Stimulated activated CD8-positive, alpha-beta memory T cell treated with anti-CD3 and anti-CD28 coated beads, Interleukin-12 subunit alpha, Interleukin-12 subunit beta, amount 100 ng/mL, for 24 hours (primary cell): ENCODE data around the gene ADAMTS12.

Experiments used
- DNase-seq: peaks from one replicate; pipeline ENCODE4 v3.0.0-alpha.2; 2020; ENCODE audit errors: extremely low read depth

The ADAMTS12 gene

GRCh38 chr5:33761139-33761538 lies 130.7 kb downstream of the ADAMTS12 start:
- no peak for DNase-seq

GRCh38 chr5:33758737-33759136 lies 133.1 kb downstream of the ADAMTS12 start:
- no peak for DNase-seq

GRCh38 chr5:33756491-33756890 lies 135.3 kb downstream of the ADAMTS12 start:
- no peak for DNase-seq

- no peak for DNase-seq
These were observed 136.6 kb downstream of the ADAMTS12 start for GRCh38 chr5:33755231-33755630.

- DNase-seq: no peak
These were observed 138.1 kb downstream of the ADAMTS12 start for GRCh38 chr5:33753704-33754103.

- no peak for DNase-seq
These were observed 143.0 kb downstream of the ADAMTS12 start for GRCh38 chr5:33748754-33749153.

- no peak for DNase-seq
These were observed 146.6 kb downstream of the ADAMTS12 start for GRCh38 chr5:33745101-33745770.

- no peak for DNase-seq
These were observed 148.7 kb downstream of the ADAMTS12 start for GRCh38 chr5:33743099-33743498.

GRCh38 chr5:33742181-33742580 lies 149.6 kb downstream of the ADAMTS12 start:
- DNase-seq: no peak

GRCh38 chr5:33738967-33739366 lies 152.8 kb downstream of the ADAMTS12 start:
- no peak for DNase-seq

- DNase-seq: no peak
These were observed 153.7 kb downstream of the ADAMTS12 start for GRCh38 chr5:33738097-33738496.

- DNase-seq: no peak
These were observed 154.1 kb downstream of the ADAMTS12 start for GRCh38 chr5:33737697-33738096.

GRCh38 chr5:33737284-33737683 lies 154.5 kb downstream of the ADAMTS12 start:
- no peak for DNase-seq

- no peak for DNase-seq
These were observed 155.3 kb downstream of the ADAMTS12 start for GRCh38 chr5:33736510-33736909.

GRCh38 chr5:33735072-33735471 lies 156.7 kb downstream of the ADAMTS12 start:
- DNase-seq: no peak

- no peak for DNase-seq
These were observed 157.3 kb downstream of the ADAMTS12 start for GRCh38 chr5:33734537-33734936.

GRCh38 chr5:33733225-33733624 lies 158.6 kb downstream of the ADAMTS12 start:
- DNase-seq: no peak

- no peak for DNase-seq
These were observed 165.2 kb downstream of the ADAMTS12 start for GRCh38 chr5:33726422-33727165.

GRCh38 chr5:33725806-33726205 lies 166.0 kb downstream of the ADAMTS12 start:
- no peak for DNase-seq

- DNase-seq: no peak
These were observed 170.1 kb downstream of the ADAMTS12 start for GRCh38 chr5:33721491-33722200.

GRCh38 chr5:33720176-33720575 lies 171.6 kb downstream of the ADAMTS12 start:
- DNase-seq: no peak

GRCh38 chr5:33719769-33720168 lies 172.0 kb downstream of the ADAMTS12 start:
- DNase-seq: no peak

GRCh38 chr5:33715661-33716060 lies 176.1 kb downstream of the ADAMTS12 start:
- no peak for DNase-seq
